ENCODE measurements around the gene SYNPO2L. TPM values are rescaled to one million over a fixed set of nuclear protein-coding genes. Genes with fewer than 3 reads are reported as not detected.

The SYNPO2L gene
- total RNA-seq, 1 donor from 2014 or later = 0.45 TPM

- H3K27me3 Mint-ChIP-seq (ENCODE audit: low read depth) = no peaks in the 10 kb centered on the region
- peaks cover 24% of the 10 kb centered on the region for H3K4me1 Mint-ChIP-seq (ENCODE audit: low read depth)
- H3K4me3 Mint-ChIP-seq (ENCODE audit: unreplicated experiment) = no peak overlapping the region
- DNase-seq (ENCODE audit: low spot score) = no peak
- TF ChIP-seq CTCF (IDR thresholded peaks at IDR 0.05) = no peak
- H3K9me3 Mint-ChIP-seq (ENCODE audit: low read depth) = no peaks in the 10 kb centered on the region
- H3K36me3 Mint-ChIP-seq (ENCODE audit: low read depth) = peaks cover 2% of the 10 kb centered on the region
- H3K27ac Mint-ChIP-seq (ENCODE audit: unreplicated experiment) = no peak overlapping the region
Measured at GRCh38 chr10:73629165-73629564, 26.7 kb downstream of the SYNPO2L start.

- TF ChIP-seq CTCF (IDR thresholded peaks at IDR 0.05) = no peak
- no peak for DNase-seq (ENCODE audit: low spot score)
- Mint-ChIP-seq H3K27me3 (ENCODE audit: low read depth) (no peaks in the 10 kb centered on the region), H3K27ac (ENCODE audit: unreplicated experiment) (no peak overlapping the region), H3K4me1 (ENCODE audit: low read depth) (peaks cover 24% of the 10 kb centered on the region), H3K4me3 (ENCODE audit: unreplicated experiment) (no peak overlapping the region), H3K9me3 (ENCODE audit: low read depth) (no peaks in the 10 kb centered on the region), H3K36me3 (ENCODE audit: low read depth) (no peaks in the 10 kb centered on the region)
Measured at GRCh38 chr10:73628405-73628804, 27.4 kb downstream of the SYNPO2L start.

DNA sequence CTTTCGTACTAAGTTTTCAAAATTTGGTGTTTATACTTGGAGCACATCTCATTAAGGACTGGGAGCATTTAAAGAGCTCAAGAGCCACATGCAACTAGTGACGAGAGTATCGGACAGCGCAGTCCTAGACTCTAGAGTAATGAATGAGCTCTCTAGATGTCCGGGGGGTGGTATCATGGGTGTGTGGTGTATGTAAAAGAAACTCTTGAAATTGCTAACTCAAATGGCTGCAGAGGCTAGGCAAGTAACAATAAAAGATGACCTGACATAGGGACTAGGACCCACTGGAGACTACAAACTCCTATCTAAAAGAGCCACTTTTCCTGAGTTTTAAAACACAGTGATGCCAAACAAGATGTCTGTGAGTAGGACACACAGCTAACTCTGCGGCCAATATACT lies 28.5 kb downstream of the SYNPO2L start:
- no peaks in the 10 kb centered on the region for H3K36me3 Mint-ChIP-seq (ENCODE audit: low read depth)
- no peak overlapping the region for H3K27ac Mint-ChIP-seq (ENCODE audit: unreplicated experiment)
- no peak for DNase-seq (ENCODE audit: low spot score)
- no peaks in the 10 kb centered on the region for H3K27me3 Mint-ChIP-seq (ENCODE audit: low read depth)
- H3K9me3 Mint-ChIP-seq (ENCODE audit: low read depth) = no peaks in the 10 kb centered on the region
- no peak for TF ChIP-seq CTCF (IDR thresholded peaks at IDR 0.05)
- H3K4me3 Mint-ChIP-seq (ENCODE audit: unreplicated experiment) = no peak overlapping the region
- peaks cover 24% of the 10 kb centered on the region for H3K4me1 Mint-ChIP-seq (ENCODE audit: low read depth)

- Mint-ChIP-seq H3K27me3 (ENCODE audit: low read depth) (no peaks in the 10 kb centered on the region), H3K4me1 (ENCODE audit: low read depth) (peaks cover 24% of the 10 kb centered on the region), H3K36me3 (ENCODE audit: low read depth) (no peaks in the 10 kb centered on the region), H3K27ac (ENCODE audit: unreplicated experiment) (peak overlapping the region; percentile 99), H3K9me3 (ENCODE audit: low read depth) (no peaks in the 10 kb centered on the region), H3K4me3 (ENCODE audit: unreplicated experiment) (peak overlapping the region; percentile 92)
- TF ChIP-seq CTCF (IDR thresholded peaks at IDR 0.05) = no peak
- peak; percentile 95 for DNase-seq (ENCODE audit: low spot score)
Measured at GRCh38 chr10:73625884-73626752, 29.7 kb downstream of the SYNPO2L start.

DNA sequence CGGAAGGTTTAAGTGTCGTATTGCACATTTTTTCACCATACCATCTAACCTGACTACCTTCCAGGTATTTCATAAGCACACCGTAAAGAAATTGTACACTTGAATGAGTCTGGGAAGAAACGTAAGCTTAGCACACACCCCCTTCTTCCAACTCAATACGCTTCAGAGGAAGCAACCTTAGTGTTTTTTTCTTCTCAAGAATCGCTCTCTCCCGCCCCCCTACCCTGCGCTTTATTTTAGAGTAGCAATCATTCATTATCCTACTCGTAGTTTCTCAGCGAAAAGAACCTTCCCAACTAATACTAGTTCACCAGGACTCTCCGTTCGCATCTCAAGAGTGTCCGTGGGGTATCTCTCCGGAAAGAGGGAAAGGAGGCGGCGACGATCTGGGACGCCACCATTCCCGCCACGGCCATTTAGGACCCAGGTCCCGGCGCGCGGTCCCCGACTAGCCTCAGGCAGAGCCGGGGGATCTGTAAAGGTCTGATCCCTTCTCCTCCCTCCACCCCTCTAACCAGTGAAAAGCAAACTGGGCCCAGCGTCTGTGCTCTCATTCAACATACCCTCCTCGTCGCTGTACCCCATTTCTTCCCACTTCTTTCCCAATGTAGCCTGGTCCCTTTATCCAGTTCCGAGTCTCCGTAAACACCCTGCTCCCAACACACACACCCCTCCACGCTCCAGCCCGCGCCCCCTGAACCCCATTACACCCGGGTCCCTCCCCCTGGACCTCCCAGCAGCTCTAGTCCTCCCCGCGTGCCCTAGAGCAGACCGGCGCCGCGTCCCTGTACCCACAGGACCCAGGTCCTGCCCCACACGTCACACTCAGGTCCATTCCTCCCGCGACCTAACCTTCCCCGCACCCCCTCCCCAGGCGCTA lies 30.6 kb downstream of the SYNPO2L start:
- no peak for DNase-seq (ENCODE audit: low spot score)
- H3K9me3 Mint-ChIP-seq (ENCODE audit: low read depth) = no peaks in the 10 kb centered on the region
- no peaks in the 10 kb centered on the region for H3K36me3 Mint-ChIP-seq (ENCODE audit: low read depth)
- peaks cover 24% of the 10 kb centered on the region for H3K4me1 Mint-ChIP-seq (ENCODE audit: low read depth)
- no peak for TF ChIP-seq CTCF (IDR thresholded peaks at IDR 0.05)
- no peaks in the 10 kb centered on the region for H3K27me3 Mint-ChIP-seq (ENCODE audit: low read depth)
- H3K27ac Mint-ChIP-seq (ENCODE audit: unreplicated experiment) = peak overlapping the region; percentile 99
- H3K4me3 Mint-ChIP-seq (ENCODE audit: unreplicated experiment) = peak overlapping the region; percentile 92

Measured in chondrocyte (in vitro differentiated cells).